DND-41 (cell line): Measurements from ENCODE around the gene SPTLC2.

Source experiments
- ATAC-seq: fragments of 200-7000 bp; cut with Tn5 transposase; 3 replicates; pipeline ENCODE4 v1.9.1; 2021; ENCODE audit warnings: low read depth; ENCODE audit not compliant: insufficient read depth
- DNase-seq: peaks from one replicate; pipeline ENCODE4 v3.0.0-alpha.2; 2020
- H2AFZ ChIP-seq: 2 replicates; pipeline ENCODE4 v1.6.0; 2012; ENCODE audit warnings: low read depth, low read length
- H3K27ac ChIP-seq: 2 replicates; pipeline ENCODE4 v1.5.1; 2012; ENCODE audit warnings: low read length, inconsistent platforms
- H3K27me3 ChIP-seq: fragments of 200-600 bp; sonication (generic); 2 replicates; pipeline ENCODE4 v1.6.0; 2012; ENCODE audit warnings: low read length, mild to moderate bottlenecking, inconsistent platforms; ENCODE audit not compliant: insufficient read depth, poor library complexity
- H3K36me3 ChIP-seq: 2 replicates; pipeline ENCODE4 v1.5.1; 2012; ENCODE audit warnings: low read length, inconsistent platforms; ENCODE audit not compliant: insufficient read depth
- H3K4me1 ChIP-seq: 2 replicates; pipeline ENCODE4 v1.5.1; 2012; ENCODE audit warnings: mild to moderate bottlenecking, low read length; ENCODE audit not compliant: insufficient read depth
- H3K4me2 ChIP-seq: 2 replicates; pipeline ENCODE4 v1.6.0; 2012; ENCODE audit warnings: mild to moderate bottlenecking, moderate library complexity, low read length, inconsistent platforms; ENCODE audit not compliant: insufficient read depth
- H3K4me3 ChIP-seq, 2 experiments: fragments of 200-600 bp in 1 of 2; shearing (Covaris generic) in 1 of 2; 2 replicates each; pipeline ENCODE4 v1.5.1; 2012 to 2016; ENCODE audit warnings: inconsistent platforms in 2 of 2, low read length in 2 of 2, mild to moderate bottlenecking in 2 of 2, low read depth in 1 of 2, moderate library complexity in 1 of 2
- H3K79me2 ChIP-seq: 2 replicates; pipeline ENCODE4 v1.6.0; 2012; ENCODE audit warnings: low read length, inconsistent platforms; ENCODE audit not compliant: insufficient read depth
- H3K9ac ChIP-seq: 2 replicates; pipeline ENCODE4 v1.6.0; 2012; ENCODE audit warnings: low read depth, mild to moderate bottlenecking, inconsistent platforms, low read length, moderate library complexity
- H3K9me3 ChIP-seq: 2 replicates; pipeline ENCODE4 v1.5.1; 2012; ENCODE audit warnings: low read length, moderate library complexity, mild to moderate bottlenecking, inconsistent platforms; ENCODE audit not compliant: insufficient read depth, severe bottlenecking
- H4K20me1 ChIP-seq: 2 replicates; pipeline ENCODE4 v1.6.0; 2012; ENCODE audit warnings: low read length; ENCODE audit not compliant: insufficient read depth
- CTCF ChIP-seq: IDR thresholded peaks from 2 replicates; pipeline ENCODE4 v1.5.1; 2012; ENCODE audit warnings: borderline replicate concordance, low read length, moderate library complexity, mild to moderate bottlenecking; ENCODE audit not compliant: poor library complexity, severe bottlenecking; ENCODE audit errors: extremely low read depth
- EZH2 ChIP-seq: IDR thresholded peaks from 3 replicates; pipeline ENCODE4 v1.6.1; 2012; ENCODE audit warnings: borderline replicate concordance, low read depth, mild to moderate bottlenecking, moderate library complexity, low read length, inconsistent platforms; ENCODE audit not compliant: severe bottlenecking

Gene SPTLC2

GRCh38 chr14:77503138-77503537 lies 113.3 kb downstream of the SPTLC2 start:
- no peaks in the 10 kb centered on the region for H4K20me1 ChIP-seq
- H3K4me1 ChIP-seq: no peaks in the 10 kb centered on the region
- no peak overlapping the region for H3K4me3 ChIP-seq
- no peaks in the 10 kb centered on the region for H3K79me2 ChIP-seq
- no peak overlapping the region for H3K9ac ChIP-seq
- H3K9me3 ChIP-seq: no peaks in the 10 kb centered on the region
- ATAC-seq: no peak
- no peak overlapping the region for H3K4me2 ChIP-seq
- TF ChIP-seq EZH2: no peak
- no peak for TF ChIP-seq CTCF
- DNase-seq: no peak
- H3K27me3 ChIP-seq: no peaks in the 10 kb centered on the region
- no peak overlapping the region for H2AFZ ChIP-seq
- peaks cover under 1% of the 10 kb centered on the region; the same call in 1 of the 2 replicates for H3K36me3 ChIP-seq
- no peak overlapping the region for H3K27ac ChIP-seq

- no peaks in the 10 kb centered on the region for H3K36me3 ChIP-seq
- no peaks in the 10 kb centered on the region for H3K27me3 ChIP-seq
- H3K9ac ChIP-seq: no peak overlapping the region
- H3K4me2 ChIP-seq: no peak overlapping the region
- no peaks in the 10 kb centered on the region for H4K20me1 ChIP-seq
- H3K9me3 ChIP-seq: no peaks in the 10 kb centered on the region
- no peak for TF ChIP-seq CTCF
- no peaks in the 10 kb centered on the region for H3K4me1 ChIP-seq
- no peak overlapping the region for H3K4me3 ChIP-seq
- H2AFZ ChIP-seq: no peak overlapping the region
- no peaks in the 10 kb centered on the region for H3K79me2 ChIP-seq
- no peak for ATAC-seq
- no peak overlapping the region for H3K27ac ChIP-seq
- no peak for DNase-seq
These were observed 114.2 kb downstream of the SPTLC2 start for GRCh38 chr14:77502109-77502782.

GRCh38 chr14:77498984-77499527 lies 117.4 kb downstream of the SPTLC2 start:
- Histone ChIP-seq H3K36me3 (no peaks in the 10 kb centered on the region), H3K79me2 (no peaks in the 10 kb centered on the region), H4K20me1 (no peaks in the 10 kb centered on the region), H3K4me2 (no peak overlapping the region), H2AFZ (no peak overlapping the region), H3K27ac (no peak overlapping the region), H3K9me3 (no peaks in the 10 kb centered on the region), H3K9ac (no peak overlapping the region), H3K4me3 (no peak overlapping the region), H3K27me3 (no peaks in the 10 kb centered on the region), H3K4me1 (no peaks in the 10 kb centered on the region)
- ATAC-seq: no peak
- TF ChIP-seq CTCF: no peak
- no peak for DNase-seq
